HepG2 (cell line): ENCODE measurements around the gene MFRP.

ENCODE experiments used
- ARNTL ChIP-seq: sonication (generic); formaldehyde crosslinking; IDR thresholded peaks from 2 replicates; pipeline ENCODE4 v1.4.0; 2020; ENCODE audit warnings: mild to moderate bottlenecking, missing genetic modification reagents
- EZH2 ChIP-seq: conservative IDR thresholded peaks from 2 replicates; pipeline ENCODE4 v1.6.1; 2012; ENCODE audit warnings: mild to moderate bottlenecking, low read depth, low read length, moderate library complexity
- IRF9 ChIP-seq: sonication (generic); formaldehyde crosslinking; IDR thresholded peaks from 2 replicates; pipeline ENCODE4 v1.8.0; 2022; ENCODE audit warnings: missing genetic modification reagents, mild to moderate bottlenecking, borderline replicate concordance
- POLR2AphosphoS5 ChIP-seq: IDR thresholded peaks from 2 replicates; pipeline ENCODE4 v1.6.1; 2012; ENCODE audit warnings: low read depth, low read length
- TARDBP ChIP-seq: sonication (generic); formaldehyde crosslinking; IDR thresholded peaks from 2 replicates; pipeline ENCODE4 v1.8.0; 2022; ENCODE audit warnings: mild to moderate bottlenecking, missing genetic modification reagents

- no peak for TF ChIP-seq ARNTL
- TF ChIP-seq POLR2AphosphoS5: no peak
- TF ChIP-seq IRF9 (CRISPR knock-in tag): no peak
- TF ChIP-seq TARDBP (CRISPR knock-in tag): no peak
- no peak for TF ChIP-seq EZH2
These were observed 27.6 kb upstream of the MFRP start for GRCh38 chr11:119373921-119374631.
